Astrocyte (in vitro differentiated cells and primary cell): Measurements from ENCODE around the gene PAFAH1B1. TPM values are rescaled to one million over a fixed set of nuclear protein-coding genes. Genes with fewer than 3 reads are reported as not detected.
A peak's percentile ranks its signal among the peaks of the same experiment; 100 is the strongest.

Experiments
- DNase-seq: peaks from one replicate; pipeline ENCODE4 v3.0.0-alpha.2; 2010; ENCODE audit warnings: low read depth
- FAIRE-seq: peaks from 2 replicates; lab custom pipeline; 2011; peaks lifted over from hg19 to GRCh38; lab: Jason Lieb, UNC
- H2AFZ ChIP-seq: 2 replicates; pipeline ENCODE4 v1.6.0; 2012; ENCODE audit warnings: low read depth, low read length, inconsistent platforms
- H3K27ac ChIP-seq: 2 replicates; pipeline ENCODE4 v1.5.1; 2011; ENCODE audit warnings: low read depth, low read length, inconsistent platforms
- H3K27me3 ChIP-seq: 2 replicates; pipeline ENCODE4 v1.6.0; 2011; ENCODE audit warnings: low read length, inconsistent platforms; ENCODE audit not compliant: insufficient read depth
- H3K36me3 ChIP-seq: 2 replicates; pipeline ENCODE4 v1.5.1; 2011; ENCODE audit warnings: low read length, inconsistent platforms; ENCODE audit not compliant: insufficient read depth
- H3K4me1 ChIP-seq: 2 replicates; pipeline ENCODE4 v1.5.1; 2011; ENCODE audit warnings: low read length, inconsistent platforms; ENCODE audit not compliant: insufficient read depth
- H3K4me2 ChIP-seq: 2 replicates; pipeline ENCODE4 v1.6.0; 2012; ENCODE audit warnings: low read length, inconsistent platforms
- H3K4me3 ChIP-seq: 2 replicates; pipeline ENCODE4 v1.5.1; 2011; ENCODE audit warnings: low read depth, mild to moderate bottlenecking, low read length, inconsistent platforms; ENCODE audit not compliant: insufficient read depth
- H3K79me2 ChIP-seq: 2 replicates; pipeline ENCODE4 v1.6.0; 2012; ENCODE audit warnings: mild to moderate bottlenecking, low read length, inconsistent platforms; ENCODE audit not compliant: insufficient read depth
- H3K9ac ChIP-seq: 2 replicates; pipeline ENCODE4 v1.6.0; 2012; ENCODE audit warnings: mild to moderate bottlenecking, low read length, inconsistent platforms
- H3K9me3 ChIP-seq: 2 replicates; pipeline ENCODE4 v1.5.1; 2012; ENCODE audit warnings: low read depth, mild to moderate bottlenecking, low read length, inconsistent platforms; ENCODE audit not compliant: insufficient read depth
- H4K20me1 ChIP-seq: 2 replicates; pipeline ENCODE4 v1.6.0; 2012; ENCODE audit warnings: low read length, inconsistent platforms; ENCODE audit not compliant: insufficient read depth
- H3K27ac Mint-ChIP-seq: one replicate; pipeline ENCODE4 v1.8.0; 2021; ENCODE audit warnings: mild to moderate bottlenecking, mixed read lengths; ENCODE audit not compliant: unreplicated experiment
- H3K27me3 Mint-ChIP-seq: one replicate; pipeline ENCODE4 v1.8.0; 2021; ENCODE audit warnings: low read depth, mixed read lengths; ENCODE audit not compliant: unreplicated experiment
- H3K36me3 Mint-ChIP-seq: one replicate; pipeline ENCODE4 v1.8.0; 2021; ENCODE audit warnings: low read depth, mixed read lengths; ENCODE audit not compliant: unreplicated experiment
- H3K4me1 Mint-ChIP-seq: one replicate; pipeline ENCODE4 v1.8.0; 2021; ENCODE audit warnings: low read depth, mixed read lengths; ENCODE audit not compliant: unreplicated experiment
- H3K4me3 Mint-ChIP-seq: one replicate; pipeline ENCODE4 v1.8.0; 2021; ENCODE audit warnings: mild to moderate bottlenecking, moderate library complexity, mixed read lengths; ENCODE audit not compliant: unreplicated experiment
- H3K9me3 Mint-ChIP-seq: one replicate; pipeline ENCODE4 v1.8.0; 2021; ENCODE audit warnings: mild to moderate bottlenecking, mixed read lengths; ENCODE audit not compliant: unreplicated experiment
- CTCF ChIP-seq: IDR thresholded peaks from 2 replicates; pipeline ENCODE4 v1.5.1; 2011; ENCODE audit warnings: low read depth, mild to moderate bottlenecking, inconsistent platforms, low read length, moderate library complexity; ENCODE audit not compliant: insufficient read depth
- EZH2 ChIP-seq: IDR thresholded peaks from 2 replicates; pipeline ENCODE4 v1.6.1; 2012; ENCODE audit warnings: mild to moderate bottlenecking, low read length, inconsistent platforms; ENCODE audit not compliant: insufficient read depth
- total RNA-seq: library from RNA; stranded (reverse); gene quantifications from 2 replicates; pipeline ENCODE4 v1.2.1, GENCODE V29; 2021

The PAFAH1B1 gene
- total RNA-seq, 1 donor from 2014 or later: 195 TPM

- Mint-ChIP-seq H3K27me3 (no peaks in the 10 kb centered on the region), H3K4me1 (peaks cover 7% of the 10 kb centered on the region), H3K9me3 (no peaks in the 10 kb centered on the region), H3K27ac (peak overlapping the region; percentile 3), H3K36me3 (no peaks in the 10 kb centered on the region), H3K4me3 (no peak overlapping the region)
- peaks cover 100% of the 10 kb centered on the region for H3K79me2 ChIP-seq
- no peaks in the 10 kb centered on the region for H3K36me3 ChIP-seq
- no peak overlapping the region for H3K9ac ChIP-seq
- no peaks in the 10 kb centered on the region for H3K27me3 ChIP-seq
- DNase-seq: no peak
- H4K20me1 ChIP-seq: peaks cover 97% of the 10 kb centered on the region
- no peaks in the 10 kb centered on the region for H3K9me3 ChIP-seq
- no peak for TF ChIP-seq CTCF
- H2AFZ ChIP-seq: no peak overlapping the region
- peaks cover 4% of the 10 kb centered on the region for H3K4me1 ChIP-seq
- H3K4me2 ChIP-seq: no peak overlapping the region
- no peak overlapping the region for H3K4me3 ChIP-seq
- peak; percentile 17 for FAIRE-seq
- no peak overlapping the region for H3K27ac ChIP-seq
These were observed 17.0 kb downstream of the PAFAH1B1 start for GRCh38 chr17:2610195-2611175.

- no peak overlapping the region for H3K27ac ChIP-seq
- no peak overlapping the region for H3K4me3 Mint-ChIP-seq
- H4K20me1 ChIP-seq: peaks cover 97% of the 10 kb centered on the region
- no peak overlapping the region for H3K27ac Mint-ChIP-seq
- no peak overlapping the region for H2AFZ ChIP-seq
- no peak overlapping the region for H3K4me3 ChIP-seq
- peaks cover 100% of the 10 kb centered on the region for H3K79me2 ChIP-seq
- no peaks in the 10 kb centered on the region for H3K27me3 ChIP-seq
- peaks cover 6% of the 10 kb centered on the region for H3K4me1 Mint-ChIP-seq
- no peaks in the 10 kb centered on the region for H3K9me3 ChIP-seq
- H3K4me2 ChIP-seq: no peak overlapping the region
- H3K9ac ChIP-seq: no peak overlapping the region
- TF ChIP-seq EZH2 (no peak), CTCF (no peak)
- no peaks in the 10 kb centered on the region for H3K27me3 Mint-ChIP-seq
- H3K36me3 Mint-ChIP-seq: no peaks in the 10 kb centered on the region
- FAIRE-seq (no peak), DNase-seq (no peak)
- no peaks in the 10 kb centered on the region for H3K9me3 Mint-ChIP-seq
- H3K36me3 ChIP-seq: no peaks in the 10 kb centered on the region
- no peaks in the 10 kb centered on the region for H3K4me1 ChIP-seq
These were observed 18.2 kb downstream of the PAFAH1B1 start for GRCh38 chr17:2611627-2612026.

GRCh38 chr17:2612630-2613029 lies 19.2 kb downstream of the PAFAH1B1 start:
- Histone ChIP-seq H3K27me3 (no peaks in the 10 kb centered on the region), H3K79me2 (peaks cover 100% of the 10 kb centered on the region), H3K4me1 (no peaks in the 10 kb centered on the region), H3K27ac (no peak overlapping the region), H2AFZ (no peak overlapping the region), H3K9me3 (no peaks in the 10 kb centered on the region), H3K9ac (no peak overlapping the region), H3K4me2 (no peak overlapping the region), H3K4me3 (no peak overlapping the region), H3K36me3 (no peaks in the 10 kb centered on the region), H4K20me1 (peaks cover 97% of the 10 kb centered on the region)
- H3K4me1 Mint-ChIP-seq: peaks cover 8% of the 10 kb centered on the region
- H3K27me3 Mint-ChIP-seq: no peaks in the 10 kb centered on the region
- DNase-seq: no peak
- no peak overlapping the region for H3K27ac Mint-ChIP-seq
- TF ChIP-seq CTCF (no peak), EZH2 (no peak)
- H3K36me3 Mint-ChIP-seq: no peaks in the 10 kb centered on the region
- no peaks in the 10 kb centered on the region for H3K9me3 Mint-ChIP-seq
- no peak overlapping the region for H3K4me3 Mint-ChIP-seq
- FAIRE-seq: no peak
